Activated CD8-positive, alpha-beta T cell treated with anti-CD3 and anti-CD28 coated beads, Interleukin-2, amount 10 ng/mL, durations not matched to agents 7 days and 5 days (primary cell): ENCODE data around the gene TP53TG3B. TPM values are rescaled to one million over a fixed set of nuclear protein-coding genes. Genes with fewer than 3 reads are reported as not detected.
"Not testable (repeated sequence)": the region's sequence is repeated elsewhere in the genome, so short reads cannot be mapped to it uniquely, and the experiment has no call there.

Source experiments
- ATAC-seq: fragments of 150-1000 bp; cut with Tn5 transposase; one replicate; pipeline ENCODE4 v1.10.0; 2021; ENCODE audit warnings: moderate library complexity
- CTCF ChIA-PET: fragments of 350-600 bp; sonication (Branson Sonifier 250); formaldehyde crosslinking; loops from one replicate; lab custom pipeline; 2021; ENCODE audit warnings: antibody characterized with exemption; lab: Charles Lee
- POLR2A ChIA-PET: fragments of 350-600 bp; sonication (Branson Sonifier 250); formaldehyde crosslinking; loops from one replicate; lab custom pipeline; 2021; ENCODE audit warnings: antibody characterized with exemption; lab: Charles Lee
- DNase-seq: peaks from one replicate; pipeline ENCODE4 v3.0.0-alpha.2; 2020
- H3K27ac Mint-ChIP-seq: one replicate; pipeline ENCODE4 v1.8.0; 2021; ENCODE audit warnings: mild to moderate bottlenecking, mixed read lengths
- H3K27me3 Mint-ChIP-seq: one replicate; pipeline ENCODE4 v1.8.0; 2021; ENCODE audit warnings: low read depth, mixed read lengths
- H3K36me3 Mint-ChIP-seq: one replicate; pipeline ENCODE4 v1.8.0; 2021; ENCODE audit warnings: low read depth, mixed read lengths
- H3K4me1 Mint-ChIP-seq: one replicate; pipeline ENCODE4 v1.8.0; 2021; ENCODE audit warnings: low read depth, mixed read lengths
- H3K4me3 Mint-ChIP-seq: one replicate; pipeline ENCODE4 v1.8.0; 2021; ENCODE audit warnings: mild to moderate bottlenecking, mixed read lengths
- H3K9me3 Mint-ChIP-seq: one replicate; pipeline ENCODE4 v1.8.0; 2022; ENCODE audit warnings: mixed read lengths; ENCODE audit not compliant: insufficient read depth
- total RNA-seq, 2 experiments: library from RNA; stranded (reverse); gene quantifications; one replicate each; pipeline ENCODE4 v1.2.3, GENCODE V29; 2021

TP53TG3B gene
- not detected for total RNA-seq

GRCh38 chr16:33360541-33360940 is at the start of gene TP53TG3B:
Gene TP53TG3B (plus strand): TSS chr16:33360841. CDS start chr16:33360909, 68 bp downstream.
- H3K4me3 Mint-ChIP-seq, POLR2A ChIA-PET, DNase-seq, H3K9me3 Mint-ChIP-seq, CTCF ChIA-PET, H3K4me1 Mint-ChIP-seq, H3K27ac Mint-ChIP-seq, ATAC-seq, H3K36me3 Mint-ChIP-seq, H3K27me3 Mint-ChIP-seq: not testable (repeated sequence)

GRCh38 chr16:33336226-33337012 is 24.2 kb upstream of the TP53TG3B start:
- H3K4me3 Mint-ChIP-seq, CTCF ChIA-PET, POLR2A ChIA-PET, H3K36me3 Mint-ChIP-seq, H3K27ac Mint-ChIP-seq, H3K9me3 Mint-ChIP-seq, ATAC-seq, H3K27me3 Mint-ChIP-seq, H3K4me1 Mint-ChIP-seq: not testable (repeated sequence)
- DNase-seq = peak; percentile 49

GRCh38 chr16:33337627-33338542 is 22.8 kb upstream of the TP53TG3B start:
- H3K27me3 Mint-ChIP-seq, POLR2A ChIA-PET, H3K4me3 Mint-ChIP-seq, CTCF ChIA-PET, H3K36me3 Mint-ChIP-seq, H3K9me3 Mint-ChIP-seq, ATAC-seq, H3K27ac Mint-ChIP-seq, H3K4me1 Mint-ChIP-seq: not testable (repeated sequence)
- DNase-seq = peak; percentile 34

- DNase-seq = peak; percentile 21
- H3K9me3 Mint-ChIP-seq, ATAC-seq, H3K4me1 Mint-ChIP-seq, H3K36me3 Mint-ChIP-seq, CTCF ChIA-PET, H3K4me3 Mint-ChIP-seq, H3K27me3 Mint-ChIP-seq, POLR2A ChIA-PET, H3K27ac Mint-ChIP-seq: not testable (repeated sequence)
These were observed 22.1 kb upstream of the TP53TG3B start for GRCh38 chr16:33338543-33338951.

- CTCF ChIA-PET, H3K36me3 Mint-ChIP-seq, H3K27ac Mint-ChIP-seq, ATAC-seq, POLR2A ChIA-PET, H3K4me3 Mint-ChIP-seq, H3K4me1 Mint-ChIP-seq, H3K9me3 Mint-ChIP-seq, H3K27me3 Mint-ChIP-seq: not testable (repeated sequence)
- DNase-seq = peak; percentile 32
These were observed 21.3 kb upstream of the TP53TG3B start for GRCh38 chr16:33339093-33340061.

Other genes starting within 250 kb of the TP53TG3B start
- gene TP53TG3C, start 166.6 kb upstream of the TP53TG3B start, total RNA-seq = not detected
- gene TP53TG3E, start 56.5 kb upstream of the TP53TG3B start, total RNA-seq = not detected
- not detected for gene TP53TG3F, start 98.8 kb downstream of the TP53TG3B start, total RNA-seq